NCI-H1105 treated with DMSO at 0.1 percent for 48 hours (cell line): ENCODE measurements around the gene C1QTNF9.
A peak's percentile ranks its signal among the peaks of the same experiment; 100 is the strongest.
"Not testable (repeated sequence)": the region's sequence is repeated elsewhere in the genome, so short reads cannot be mapped to it uniquely, and the experiment has no call there.

ENCODE experiments used
- DNase-seq: peaks from one replicate; lab custom pipeline; 2025; lab: John Stamatoyannopoulos, UW

The C1QTNF9 gene

DNA sequence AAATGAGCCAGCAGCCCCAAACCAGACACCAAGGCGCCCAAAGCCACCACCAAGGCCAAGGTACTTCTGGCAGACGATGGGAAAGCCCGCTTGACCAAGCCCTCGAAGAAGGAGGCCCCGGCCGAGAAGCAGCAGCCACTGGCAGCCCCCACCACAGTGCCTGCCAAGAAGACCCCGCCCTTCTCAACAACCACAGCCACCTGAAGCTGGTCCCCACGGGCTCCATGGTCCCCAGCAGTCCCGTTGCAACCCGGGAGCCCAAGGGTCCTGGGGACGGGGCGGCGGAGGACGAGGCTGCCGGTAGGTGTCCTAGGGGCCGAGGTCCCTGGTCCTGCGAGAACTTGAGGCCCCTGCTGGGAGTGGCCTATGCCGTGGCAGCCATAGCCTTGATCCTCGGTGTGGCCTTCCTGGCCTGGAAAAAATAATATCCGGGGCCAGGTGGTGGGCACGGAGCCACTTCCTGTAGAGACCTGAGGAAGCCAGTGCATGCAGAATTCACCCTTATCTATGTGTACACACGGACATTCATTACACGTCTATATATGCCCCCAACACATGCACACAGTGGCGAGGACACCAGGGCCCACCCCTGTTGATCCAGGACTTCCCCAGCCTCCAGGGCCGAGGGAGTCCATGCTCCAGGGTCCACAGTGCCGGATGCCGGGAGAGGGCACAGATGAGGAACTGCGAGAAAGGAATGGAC lies 13.8 kb downstream of the C1QTNF9 start:
- no peak for DNase-seq

DNA sequence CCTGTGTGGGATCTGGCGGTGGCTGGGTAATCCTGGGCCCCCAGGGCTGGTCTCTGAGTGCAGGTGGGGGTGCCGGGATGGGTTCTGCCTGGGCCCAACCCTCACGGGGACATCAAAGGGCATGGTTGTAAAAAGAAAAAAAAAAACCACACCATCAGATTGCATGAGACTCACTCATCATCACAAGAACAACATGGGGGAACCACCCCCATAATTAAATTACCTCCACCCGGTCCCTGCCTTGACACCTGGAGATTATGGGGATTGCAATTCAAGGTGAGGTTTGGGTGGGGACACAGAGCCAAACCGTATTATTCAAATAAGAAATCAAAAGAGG lies 14.3 kb downstream of the C1QTNF9 start:
- DNase-seq, result no peak

DNA sequence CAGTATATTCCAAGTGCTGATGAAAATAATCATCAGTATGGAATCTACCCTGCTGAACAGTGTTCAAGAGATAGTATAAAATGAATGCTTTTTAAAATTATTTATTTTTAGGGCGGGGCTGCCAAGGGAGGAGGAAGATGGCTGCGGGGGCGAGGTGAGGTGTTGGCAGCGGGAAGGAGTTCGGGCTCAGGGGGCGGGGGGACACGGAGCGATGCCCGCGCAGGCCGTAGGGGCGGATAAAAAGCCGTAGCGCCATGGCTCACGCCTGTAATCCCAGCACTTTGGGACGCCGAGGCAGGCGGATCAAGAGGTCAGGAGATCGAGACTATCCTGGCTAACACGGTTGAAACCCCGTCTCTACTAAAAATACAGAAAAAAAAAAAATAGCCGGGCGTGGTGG lies 18.2 kb downstream of the C1QTNF9 start:
- DNase-seq, result not testable (repeated sequence)

DNA sequence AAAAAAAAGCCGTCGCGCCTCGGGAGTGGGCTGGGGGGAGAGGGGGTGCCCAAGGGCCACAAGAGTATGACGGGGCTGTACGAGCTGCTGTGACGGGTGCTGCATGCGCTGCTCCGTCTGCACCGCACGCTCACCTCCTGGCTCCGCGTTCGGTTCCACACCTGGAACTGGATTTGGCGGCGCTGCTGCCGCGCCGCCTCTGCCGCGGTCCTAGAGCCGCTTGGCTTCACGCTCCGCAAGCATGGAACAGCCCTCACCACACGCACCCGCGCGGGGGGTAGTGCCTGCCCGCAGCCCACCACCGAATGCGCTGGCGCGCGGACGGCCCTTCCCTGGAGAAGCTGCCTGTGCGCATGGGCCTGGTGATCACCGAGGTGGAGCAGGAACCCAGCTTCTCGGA lies 18.8 kb downstream of the C1QTNF9 start:
- DNase-seq, result no peak

DNA sequence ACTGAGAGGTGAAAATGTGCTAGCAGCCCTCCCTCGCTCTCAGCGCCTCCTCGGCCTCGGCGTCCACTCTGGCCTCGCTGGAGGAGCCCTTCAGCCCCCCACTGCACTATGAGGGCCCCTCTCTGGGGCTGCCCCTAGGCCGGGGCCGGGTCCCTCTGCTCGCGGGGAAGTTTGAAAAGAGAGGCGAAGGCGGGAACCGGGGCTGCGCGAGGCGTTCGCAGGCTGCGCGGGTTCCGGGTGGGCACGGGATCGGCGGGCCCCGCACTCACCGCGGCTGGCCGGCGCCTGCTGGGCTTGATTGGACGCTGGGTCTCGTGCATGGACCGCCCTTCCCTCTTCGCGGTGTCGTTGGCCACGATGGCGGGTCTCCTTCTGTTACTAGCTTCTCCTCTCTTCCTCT lies 29.3 kb downstream of the C1QTNF9 start:
- DNase-seq, result no peak

DNA sequence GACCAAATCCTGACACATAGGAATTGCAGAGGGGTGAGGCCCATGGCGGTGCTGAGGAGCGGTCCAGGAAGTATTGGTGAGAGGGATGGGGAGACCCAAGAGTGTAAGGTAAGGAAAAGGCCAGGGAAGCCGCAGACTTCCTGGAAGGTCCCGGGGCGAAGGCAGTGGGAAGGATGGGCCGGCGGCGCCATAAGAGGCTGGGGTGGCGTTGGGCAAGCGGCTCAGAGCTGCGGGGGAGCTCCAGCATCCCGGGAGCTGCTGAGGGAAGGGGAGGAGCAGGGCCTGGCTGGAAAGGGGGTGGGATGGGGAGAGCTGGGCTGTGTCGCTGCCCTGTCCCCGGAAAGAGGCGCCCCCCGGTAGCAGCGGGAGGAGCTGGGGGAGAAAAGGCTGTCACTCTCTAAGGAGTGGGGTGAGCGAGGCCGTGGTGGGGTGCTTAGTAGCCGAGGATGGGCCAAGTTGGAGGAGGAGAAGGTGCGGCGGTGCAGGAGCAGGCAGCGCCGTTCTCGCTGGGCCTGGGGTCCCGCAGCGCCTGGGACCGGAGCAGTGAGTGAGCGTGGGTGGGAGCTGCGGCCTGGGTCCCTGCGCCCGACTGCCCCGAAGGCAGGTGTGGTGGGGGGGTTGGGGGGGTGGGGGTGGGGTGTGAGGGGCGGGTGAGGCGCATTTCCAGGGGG lies 30.7 kb downstream of the C1QTNF9 start:
- no peak for DNase-seq

DNA sequence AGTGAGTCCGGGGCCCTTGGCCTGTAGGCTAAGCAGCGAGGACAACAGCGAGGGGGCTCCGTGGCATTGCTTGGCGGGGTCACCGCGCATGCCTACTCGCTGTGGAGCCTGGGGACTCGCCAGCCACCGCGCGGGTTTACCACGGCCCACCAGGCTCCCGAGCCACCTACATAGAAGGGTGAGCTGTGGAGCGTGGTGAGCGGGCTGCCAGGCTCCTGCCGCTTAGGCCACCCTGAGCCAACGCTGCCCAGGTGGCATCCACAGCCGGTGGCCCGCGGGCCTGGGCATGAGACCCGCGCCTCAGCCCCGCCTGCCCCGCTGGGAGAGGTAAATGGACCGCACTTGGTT lies 31.2 kb downstream of the C1QTNF9 start:
- DNase-seq, result no peak

DNA sequence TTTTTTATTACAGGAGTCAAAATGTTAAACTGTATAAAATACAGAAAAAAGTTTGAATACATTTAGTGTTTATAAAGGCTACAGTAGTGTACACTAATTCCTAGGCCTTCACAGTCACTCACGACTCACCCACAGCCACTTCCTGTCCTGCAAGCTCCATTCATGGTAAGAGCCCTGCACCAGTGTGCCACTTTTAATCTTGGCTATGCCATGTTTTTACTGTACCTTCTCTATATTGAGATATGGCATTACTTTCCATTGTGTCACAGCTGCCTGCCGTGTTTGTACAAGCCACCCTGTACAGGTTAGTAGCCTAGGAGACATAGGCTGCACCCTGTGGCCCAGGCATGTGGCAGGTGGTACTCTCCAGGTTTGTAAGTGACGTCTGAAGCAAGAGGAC lies 32.1 kb downstream of the C1QTNF9 start:
- DNase-seq, result no peak

DNA sequence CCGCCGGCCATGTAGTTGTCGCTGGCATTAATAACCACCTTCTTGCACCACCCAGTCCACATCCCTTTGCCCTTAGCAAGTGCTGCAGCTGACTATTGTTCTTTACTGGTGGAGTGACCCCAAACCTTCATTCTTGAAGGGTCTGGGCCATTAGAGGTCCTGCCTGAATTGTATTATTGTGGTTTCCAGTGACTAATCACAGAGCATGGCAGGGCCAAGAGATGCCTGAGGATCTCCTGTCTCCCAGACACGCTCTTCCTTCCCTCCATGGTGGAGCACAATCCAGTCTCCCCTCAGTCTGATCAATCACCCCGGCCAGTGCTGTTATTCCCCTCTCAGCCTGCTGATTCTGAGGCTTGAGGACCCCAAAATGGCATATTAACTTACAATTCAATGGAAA lies 39.0 kb downstream of the C1QTNF9 start:
- no peak for DNase-seq

DNA sequence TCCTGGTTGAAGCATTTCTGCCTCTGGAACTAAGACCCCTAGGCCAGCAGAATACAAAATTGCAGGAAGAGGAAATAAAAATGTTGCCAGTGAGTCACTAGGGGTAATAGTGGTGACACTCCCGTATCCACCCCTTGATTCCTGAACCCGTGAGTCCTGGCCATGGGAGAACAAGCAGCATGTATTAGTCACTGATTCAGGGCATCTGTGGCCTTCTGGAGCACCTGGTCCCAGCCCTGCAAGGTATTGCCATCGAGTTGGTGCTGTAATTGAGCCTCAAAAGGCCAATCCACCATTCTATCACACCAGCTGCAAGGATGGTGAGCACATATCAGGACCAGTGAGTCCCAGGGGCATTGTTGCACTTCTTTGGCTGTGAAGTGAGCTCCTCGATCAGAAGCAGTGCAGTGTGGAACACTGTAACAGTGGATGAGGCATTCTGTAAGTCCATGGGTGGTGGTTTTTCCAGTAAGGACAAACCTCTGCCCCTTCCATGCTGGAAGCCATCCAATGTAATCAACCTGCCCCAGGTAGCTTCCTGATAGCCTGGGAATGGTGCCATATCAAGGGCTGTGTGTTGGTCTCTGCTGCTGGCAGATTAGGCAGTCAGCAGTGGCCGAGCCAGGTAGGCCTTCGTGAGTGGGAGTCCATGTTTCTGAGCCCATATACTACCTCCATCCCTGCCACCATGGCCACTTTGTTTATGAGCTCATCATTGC lies 39.6 kb downstream of the C1QTNF9 start:
- peak; percentile 25 for DNase-seq

DNA sequence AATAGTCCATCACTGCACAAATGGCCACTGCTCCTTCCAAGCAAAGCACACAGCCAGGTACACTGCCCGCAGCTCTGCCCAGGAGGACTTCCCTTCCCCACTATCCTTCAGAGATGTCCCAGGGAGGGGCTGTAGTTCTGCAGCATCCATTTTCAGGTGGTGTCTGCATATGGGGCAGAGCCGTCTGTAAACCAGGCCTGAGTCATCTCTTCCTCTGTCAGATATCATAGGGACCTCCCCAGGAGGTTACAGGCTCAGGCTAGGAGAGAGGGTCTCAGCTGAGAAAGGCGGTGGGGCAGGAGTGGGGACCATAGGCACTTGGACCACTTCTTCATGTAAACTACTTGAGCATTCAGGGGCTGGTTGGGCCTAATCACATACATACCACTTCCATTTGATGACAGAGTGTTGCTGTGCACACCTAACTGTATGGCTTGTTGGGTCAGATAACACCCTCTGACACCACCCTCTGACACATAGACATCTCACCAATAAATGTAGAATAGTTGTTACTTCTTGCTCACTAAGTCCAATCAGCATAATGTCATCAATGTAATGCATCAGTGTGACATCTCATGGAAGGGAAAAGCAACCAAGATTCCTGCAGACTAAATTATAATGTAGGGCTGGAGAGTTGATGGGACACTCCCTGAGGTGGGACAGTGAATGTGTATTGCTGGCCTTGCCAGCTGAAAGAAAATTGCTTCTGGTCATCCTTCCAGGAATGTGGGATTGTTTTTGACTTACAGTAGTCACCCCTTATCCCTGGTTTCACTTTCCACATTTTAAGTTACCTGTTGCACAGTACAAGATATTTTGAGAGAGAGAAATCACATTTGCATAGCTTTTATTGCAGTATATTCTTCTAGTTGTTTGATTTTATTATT lies 40.6 kb downstream of the C1QTNF9 start:
- DNase-seq, result not testable (repeated sequence)

DNA sequence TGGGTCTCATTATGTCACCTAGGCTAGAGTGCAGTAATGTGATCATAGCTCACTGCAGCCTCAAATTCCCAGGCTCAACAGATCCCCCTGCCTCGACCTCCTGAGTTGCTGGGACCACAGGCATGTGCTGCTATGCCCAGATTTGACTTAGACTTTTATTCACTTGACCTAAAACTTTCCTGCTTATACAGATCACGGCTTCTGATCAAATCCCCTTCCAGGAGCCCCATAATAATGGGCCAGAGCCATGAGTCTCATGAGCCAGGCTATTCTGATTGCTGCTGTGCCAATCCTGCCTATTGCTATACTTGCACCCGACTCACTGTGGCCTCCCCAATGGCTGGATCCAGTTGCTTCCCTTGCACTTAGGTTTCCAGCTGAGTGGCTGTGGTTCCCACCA lies 42.0 kb downstream of the C1QTNF9 start:
- DNase-seq, result no peak

DNA sequence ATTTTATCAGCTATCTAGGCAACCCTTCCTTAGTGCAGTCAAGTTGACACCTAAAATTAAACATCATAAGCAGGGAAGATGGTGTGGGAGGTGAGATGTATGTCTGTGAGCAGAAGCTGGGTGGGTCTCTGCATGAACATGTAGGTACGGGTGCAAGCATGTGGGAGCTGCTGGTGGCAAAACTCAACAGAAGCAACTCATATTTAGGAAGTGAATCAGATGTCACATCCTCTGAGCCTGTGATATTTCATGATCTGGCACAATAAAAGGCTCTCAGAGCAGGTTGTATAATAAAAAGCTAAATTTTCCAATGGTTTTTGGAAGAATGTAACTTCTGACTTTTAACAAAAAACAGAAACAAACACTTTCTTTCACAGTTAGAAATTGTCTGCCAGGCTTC lies 44.4 kb downstream of the C1QTNF9 start:
- DNase-seq, result no peak

DNA sequence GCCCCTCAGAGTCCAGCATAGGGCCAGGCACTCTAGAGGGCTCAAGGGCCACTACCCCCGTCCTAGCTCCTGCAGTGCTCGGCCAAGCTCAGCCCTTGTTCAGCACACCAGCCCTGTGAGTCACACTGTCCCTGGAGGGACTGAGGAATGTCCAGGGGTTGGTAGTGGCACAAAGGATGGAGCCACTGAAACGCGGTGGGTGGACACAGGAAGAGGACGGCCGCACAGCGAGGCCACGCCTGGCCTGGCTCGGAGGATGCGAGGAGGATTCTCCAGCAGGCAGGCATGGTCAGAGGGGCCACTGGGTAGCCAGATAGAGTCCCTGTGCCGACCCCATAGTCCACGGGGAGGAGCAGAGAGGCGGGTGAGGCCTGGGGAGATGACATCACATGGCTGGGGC lies 45.7 kb downstream of the C1QTNF9 start:
- no peak for DNase-seq

DNA sequence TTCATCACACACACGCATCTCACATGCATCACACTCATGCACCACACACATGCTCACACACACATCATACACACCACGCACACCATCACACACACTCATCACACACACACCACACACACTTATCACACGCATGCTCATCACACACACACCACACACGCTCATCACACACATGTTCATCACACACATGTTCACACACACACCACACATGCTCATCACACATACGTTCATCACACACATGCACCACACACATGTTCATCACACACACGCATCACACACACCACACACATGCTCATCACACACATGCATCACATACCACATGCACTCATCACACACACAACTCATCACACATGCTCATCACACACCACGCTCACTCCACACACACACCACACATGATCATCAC lies 46.9 kb downstream of the C1QTNF9 start:
- no peak for DNase-seq

DNA sequence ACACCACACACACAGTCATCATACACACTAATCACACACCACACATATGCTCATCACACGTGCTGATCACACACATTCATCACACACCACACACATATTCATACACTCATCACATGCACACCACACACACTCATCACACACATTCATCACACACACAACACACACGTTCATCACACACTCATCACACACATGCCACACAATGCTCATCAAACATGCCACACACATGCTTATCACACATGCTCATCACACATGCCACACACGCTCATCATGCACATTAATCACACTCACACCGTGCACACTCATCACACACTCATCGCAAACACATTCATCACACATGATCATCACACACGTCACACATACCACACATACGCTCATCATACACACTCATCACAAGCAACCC lies 47.5 kb downstream of the C1QTNF9 start:
- no peak for DNase-seq

DNA sequence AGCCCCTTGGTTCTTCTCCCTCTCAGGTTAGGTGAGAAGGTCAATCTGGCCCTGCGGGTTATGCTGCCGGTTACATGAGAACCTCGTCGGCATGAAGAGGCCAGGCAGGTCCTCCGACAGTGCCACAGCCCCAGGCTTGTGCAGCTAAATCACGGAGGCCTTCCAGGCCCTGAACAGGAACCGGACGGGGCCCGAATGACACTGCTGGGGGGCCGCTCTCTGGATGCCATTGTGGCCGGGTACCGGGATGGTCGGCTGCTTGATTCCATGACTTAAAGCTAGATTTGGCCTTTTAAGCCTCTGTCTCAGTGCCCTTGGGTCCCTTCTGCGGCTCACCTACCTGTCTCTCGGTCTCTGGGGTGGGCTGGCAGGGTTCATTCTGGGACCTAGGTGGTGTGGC lies 48.4 kb downstream of the C1QTNF9 start:
- DNase-seq, result no peak

DNA sequence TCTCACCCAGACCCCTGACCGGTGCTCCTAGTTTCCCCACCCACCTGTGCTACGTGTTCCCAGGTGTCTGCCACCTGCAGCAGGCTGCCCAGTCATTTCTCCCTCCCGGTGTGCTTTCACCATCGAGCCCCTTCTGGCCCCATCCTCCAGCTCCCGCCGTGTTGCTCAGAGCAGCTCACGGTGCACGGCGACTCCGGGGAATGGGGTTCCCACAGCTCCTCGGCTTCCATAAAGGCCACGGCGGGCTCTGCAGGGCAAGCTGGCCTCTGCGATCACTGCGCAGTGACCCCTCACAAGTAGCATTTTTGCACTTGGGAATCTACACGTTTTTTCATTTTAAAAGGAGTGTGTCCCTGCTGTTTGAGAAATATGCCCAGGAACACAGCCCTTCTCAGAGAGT lies 49.5 kb downstream of the C1QTNF9 start:
- DNase-seq, result not testable (repeated sequence)

DNA sequence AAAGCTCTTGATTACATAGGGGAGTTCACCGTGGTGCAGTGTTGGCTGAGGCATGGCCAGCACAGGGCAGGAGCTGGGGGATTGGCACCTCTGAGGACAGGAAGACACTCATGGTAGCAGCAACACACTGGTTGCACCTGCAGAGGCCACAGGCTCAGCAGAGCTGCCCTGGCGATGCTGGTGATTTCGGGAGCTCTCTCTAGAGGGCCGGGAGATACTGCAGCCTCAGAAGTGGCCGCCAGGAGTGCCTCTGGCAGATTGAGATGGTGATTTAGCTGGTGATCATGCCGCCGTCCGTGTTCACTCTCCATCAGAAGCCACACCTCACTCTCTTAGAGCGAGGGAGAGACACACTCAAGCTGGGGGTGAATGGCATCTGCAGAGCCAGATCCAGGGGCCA lies 49.9 kb downstream of the C1QTNF9 start:
- DNase-seq, result not testable (repeated sequence)

DNA sequence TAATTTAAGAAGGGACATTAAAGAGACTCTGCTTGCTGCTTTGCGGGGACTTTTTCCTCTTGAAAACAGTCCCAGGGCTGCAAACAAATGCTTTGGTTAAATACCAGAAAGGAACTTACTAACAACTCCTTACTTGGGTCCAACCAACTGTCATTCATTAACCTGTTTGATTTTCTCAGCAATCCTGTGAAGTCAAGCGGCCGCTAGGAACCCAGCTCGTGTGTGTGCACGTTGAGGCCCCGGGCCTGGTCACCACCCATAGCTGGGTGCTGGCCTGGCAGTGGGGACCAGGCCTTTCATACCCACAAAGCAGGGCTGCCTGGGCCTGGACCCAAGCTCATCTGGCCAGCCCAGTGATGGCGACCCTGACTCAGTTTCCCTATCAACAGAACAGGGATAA lies 50.7 kb downstream of the C1QTNF9 start:
- no peak for DNase-seq

DNA sequence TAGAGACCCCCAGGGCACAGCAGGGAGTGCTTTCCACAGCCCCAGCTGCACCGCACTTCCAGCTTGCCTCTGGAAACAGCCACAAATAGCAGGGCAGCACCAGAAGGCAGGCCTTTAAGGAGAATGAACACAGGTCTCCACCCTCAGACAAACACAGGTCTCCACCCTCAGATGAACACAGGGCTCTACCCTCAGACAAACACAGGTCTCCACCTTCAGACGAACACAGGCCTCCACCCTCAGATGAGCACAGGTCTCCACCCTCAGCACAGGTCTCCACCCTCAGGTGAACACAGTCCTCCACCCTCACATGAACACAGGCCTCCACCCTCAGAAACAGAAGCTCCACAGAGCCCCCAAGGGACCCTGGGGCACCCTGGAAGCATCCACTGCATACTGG lies 51.7 kb downstream of the C1QTNF9 start:
- DNase-seq, result no peak

DNA sequence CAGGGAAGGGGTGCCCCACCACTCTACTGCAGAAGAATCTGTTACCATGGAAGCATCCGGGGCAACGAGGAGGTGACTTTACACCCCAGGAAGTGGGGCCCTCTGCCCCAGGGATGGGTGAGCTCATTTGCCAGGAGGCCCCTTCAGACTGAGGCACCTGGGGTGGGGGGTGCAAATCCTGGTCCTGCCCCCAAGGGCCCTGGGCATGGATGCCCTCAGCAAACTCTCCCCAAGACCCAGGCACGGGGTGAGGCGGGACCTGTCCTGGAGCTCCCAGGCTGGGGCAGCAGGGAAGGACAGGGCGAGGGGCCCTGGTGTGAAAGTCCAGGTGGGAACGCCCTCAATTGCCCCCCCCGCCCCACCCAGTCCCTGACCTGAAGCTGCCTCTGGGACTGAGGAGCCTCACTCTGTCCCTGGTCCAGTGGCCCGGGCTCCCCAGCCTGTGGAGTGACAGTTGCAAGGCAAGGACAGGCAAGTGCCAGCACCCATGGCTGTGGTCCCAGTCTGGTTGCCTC lies 52.5 kb downstream of the C1QTNF9 start:
- DNase-seq, result no peak
